Dermis microvascular lymphatic vessel endothelial cell (primary cell): Measurements from ENCODE around the gene NME4. TPM values are rescaled to one million over a fixed set of nuclear protein-coding genes. Genes with fewer than 3 reads are reported as not detected.

Experiments used
- DNase-seq, 2 donors: peaks; one replicate each; pipeline versions ENCODE4 v3.0.0 to v3.0.0-alpha.2; 2010; ENCODE audit warnings: low read depth in 2 of 2
- total RNA-seq: library from RNA; depleted of rRNA; stranded (reverse); fragments of >200 nt; gene quantifications from 2 replicates; pipeline ENCODE4 v1.2.1, GENCODE V29; 2014

Gene NME4
- total RNA-seq, 1 donor from 2014 or later = 45.4 TPM

GRCh38 chr16:363110-363765 is 33.8 kb upstream of the NME4 start:
- DNase-seq = no peak

GRCh38 chr16:363766-364490 is 33.1 kb upstream of the NME4 start:
- no peak for DNase-seq

- no peak for DNase-seq
Observed at GRCh38 chr16:364595-365491, 32.2 kb upstream of the NME4 start.

GRCh38 chr16:366476-366875 is 30.5 kb upstream of the NME4 start:
- DNase-seq = no peak

GRCh38 chr16:367333-367903 is 29.6 kb upstream of the NME4 start:
- no peak for DNase-seq

- DNase-seq = no peak
Observed at GRCh38 chr16:368388-369158, 28.4 kb upstream of the NME4 start.

- no peak for DNase-seq
Observed at GRCh38 chr16:369275-369865, 27.6 kb upstream of the NME4 start.

GRCh38 chr16:369866-370436 is 27.0 kb upstream of the NME4 start:
- no peak for DNase-seq

- DNase-seq = peak; percentile 90 to 95
Observed at GRCh38 chr16:370443-370842, 26.6 kb upstream of the NME4 start, which contains the start of gene MRPL28. Gene MRPL28, minus strand, starts transcription at chr16:370538. Its CDS starts 320 bp downstream, at chr16:370218.

GRCh38 chr16:370979-371514 is 26.0 kb upstream of the NME4 start:
- no peak for DNase-seq

GRCh38 chr16:371515-372301 is 25.3 kb upstream of the NME4 start:
- no peak for DNase-seq

GRCh38 chr16:372302-372983 is 24.6 kb upstream of the NME4 start:
- no peak for DNase-seq

- no peak for DNase-seq
Observed at GRCh38 chr16:373020-373598, 23.9 kb upstream of the NME4 start.

GRCh38 chr16:373848-374615 is 23.0 kb upstream of the NME4 start:
- no peak for DNase-seq

GRCh38 chr16:374616-374926 is 22.4 kb upstream of the NME4 start:
- no peak for DNase-seq

- DNase-seq = no peak
Observed at GRCh38 chr16:375212-375611, 21.8 kb upstream of the NME4 start.

- DNase-seq = no peak
Observed at GRCh38 chr16:375927-376816, 20.8 kb upstream of the NME4 start.
